ENCODE results near the gene C2orf68. TPM values are rescaled to one million over a fixed set of nuclear protein-coding genes. Genes with fewer than 3 reads are reported as not detected.
A peak's percentile ranks its signal among the peaks of the same experiment; 100 is the strongest.
"Not testable (repeated sequence)": the region's sequence is repeated elsewhere in the genome, so short reads cannot be mapped to it uniquely, and the experiment has no call there.

C2orf68 gene
- polyA plus RNA-seq, 3 donors, result 24.2 to 32.9 (median 30.7) TPM

DNA sequence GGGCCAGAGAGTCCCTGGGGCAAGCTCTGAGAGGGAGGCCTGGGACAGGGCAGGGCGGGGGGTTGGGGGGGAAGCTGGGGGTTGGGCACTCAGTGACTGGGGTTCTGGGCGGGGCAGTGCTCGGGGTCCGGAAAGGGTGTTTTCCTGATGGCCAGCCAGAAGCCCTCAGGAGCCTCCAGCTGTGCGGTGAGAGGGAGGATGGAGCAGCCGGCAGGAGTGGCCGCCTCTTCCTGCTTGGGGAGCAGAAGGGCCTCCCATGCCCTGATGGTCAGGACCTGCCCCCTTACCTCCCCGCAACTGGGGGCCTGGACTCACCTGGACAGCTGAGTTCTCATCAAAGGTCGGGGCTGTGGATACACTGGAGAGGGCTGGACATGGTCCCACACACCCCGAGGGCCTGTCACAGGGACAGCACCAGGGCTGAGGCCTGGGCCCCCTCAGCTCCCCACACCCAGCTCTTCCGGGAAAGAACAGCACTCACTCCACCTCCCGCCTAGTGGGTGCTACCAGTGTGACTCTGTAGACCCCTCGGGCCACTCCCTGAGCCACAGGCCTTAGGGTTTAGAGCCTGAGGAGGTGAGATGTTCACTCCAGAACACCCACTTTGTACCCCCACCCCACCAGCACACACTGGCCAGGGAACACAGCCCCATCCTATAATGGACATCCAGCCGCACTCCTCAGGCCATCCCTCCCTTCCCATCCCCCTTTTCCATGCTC, 49.4 kb upstream of the C2orf68 start:
- Mint-ChIP-seq H3K27ac (peak overlapping the region in 1 of 7 donors; percentile 77), H3K36me3 (peaks cover 25 to 40% of the 10 kb centered on the region in 2 donors), H3K4me1 (peaks cover 13% of the 10 kb centered on the region), H3K27me3 (ENCODE audit: low read depth in 3 of 3) (no peaks in the 10 kb centered on the region), H3K9me3 (peaks cover 0 to 2% (median 0%) of the 10 kb centered on the region in 7 donors), H3K4me3 (no peak overlapping the region)
- Histone ChIP-seq H3K27ac (ENCODE audit: low read depth in 1 of 2, low read length in 2 of 2) (no peak overlapping the region), H3K9ac (ENCODE audit: insufficient read depth, low read length, poor library complexity, severe bottlenecking) (peak overlapping the region; percentile 27), H3K4me1 (ENCODE audit: control insufficient read depth in 1 of 2, insufficient read depth in 2 of 2, low read length in 2 of 2) (peaks cover 7 to 12% of the 10 kb centered on the region in 2 donors), H3K4me3 (replicated peaks in 1 of 3; ENCODE audit: low read depth in 2 of 3, low read length in 3 of 3) (no peak overlapping the region), H3K79me2 (ENCODE audit: insufficient read depth, low read length) (no peaks in the 10 kb centered on the region), H3K9me3 (replicated peaks in 1 of 2; ENCODE audit: control insufficient read depth in 1 of 2, insufficient read depth in 1 of 2, low read length in 2 of 2) (no peaks in the 10 kb centered on the region), H2AFZ (ENCODE audit: insufficient read depth, low read depth, low read length, poor library complexity, severe bottlenecking) (no peak overlapping the region), H3K27me3 (ENCODE audit: control insufficient read depth in 2 of 2, insufficient read depth in 2 of 2, low read length in 2 of 2) (no peaks in the 10 kb centered on the region), H4K20me1 (ENCODE audit: insufficient read depth, low read length) (no peaks in the 10 kb centered on the region), H3K36me3 (replicated peaks in 1 of 2; ENCODE audit: control insufficient read depth in 1 of 2, insufficient read depth in 2 of 2, low read length in 2 of 2) (peaks cover 14 to 17% of the 10 kb centered on the region in 2 donors), H3K4me2 (replicated peaks; ENCODE audit: extremely low read depth, low read length, poor library complexity, severe bottlenecking) (no peak overlapping the region)
- TF ChIP-seq, protein P1, sequence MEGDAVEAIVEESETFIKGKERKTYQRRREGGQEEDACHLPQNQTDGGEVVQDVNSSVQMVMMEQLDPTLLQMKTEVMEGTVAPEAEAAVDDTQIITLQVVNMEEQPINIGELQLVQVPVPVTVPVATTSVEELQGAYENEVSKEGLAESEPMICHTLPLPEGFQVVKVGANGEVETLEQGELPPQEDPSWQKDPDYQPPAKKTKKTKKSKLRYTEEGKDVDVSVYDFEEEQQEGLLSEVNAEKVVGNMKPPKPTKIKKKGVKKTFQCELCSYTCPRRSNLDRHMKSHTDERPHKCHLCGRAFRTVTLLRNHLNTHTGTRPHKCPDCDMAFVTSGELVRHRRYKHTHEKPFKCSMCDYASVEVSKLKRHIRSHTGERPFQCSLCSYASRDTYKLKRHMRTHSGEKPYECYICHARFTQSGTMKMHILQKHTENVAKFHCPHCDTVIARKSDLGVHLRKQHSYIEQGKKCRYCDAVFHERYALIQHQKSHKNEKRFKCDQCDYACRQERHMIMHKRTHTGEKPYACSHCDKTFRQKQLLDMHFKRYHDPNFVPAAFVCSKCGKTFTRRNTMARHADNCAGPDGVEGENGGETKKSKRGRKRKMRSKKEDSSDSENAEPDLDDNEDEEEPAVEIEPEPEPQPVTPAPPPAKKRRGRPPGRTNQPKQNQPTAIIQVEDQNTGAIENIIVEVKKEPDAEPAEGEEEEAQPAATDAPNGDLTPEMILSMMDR (IDR thresholded peaks at IDR 0.05), result no peak
- intact Hi-C loops (cut with micrococcal nuclease), result no loop called here
- 58% methylated on average over 11 of the region's 14 CpGs for WGBS (ENCODE audit: insufficient coverage)
- DNase-seq, result no peak

DNA sequence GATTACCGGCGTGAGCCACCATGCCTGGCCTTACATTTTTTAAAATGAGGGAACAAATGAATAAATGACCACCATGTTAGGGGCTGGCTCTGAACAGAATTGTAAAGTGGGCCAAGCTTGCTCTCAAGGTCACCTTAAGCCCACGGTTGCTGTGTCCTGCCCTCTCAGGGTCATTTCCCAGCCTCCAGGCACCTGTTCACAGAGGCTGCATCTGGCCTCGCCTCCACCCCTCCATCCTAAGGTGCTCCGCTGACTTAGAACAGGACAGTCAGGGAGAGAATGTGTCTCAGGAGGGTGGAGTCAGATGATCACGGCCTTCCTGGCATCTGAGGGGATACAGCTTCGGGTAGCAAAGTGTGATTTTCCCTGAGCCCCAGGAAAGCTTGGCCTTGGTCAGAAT, 48.9 kb upstream of the C2orf68 start:
- Histone ChIP-seq H3K4me1 (ENCODE audit: control insufficient read depth in 1 of 2, insufficient read depth in 2 of 2, low read length in 2 of 2) (peaks cover 2 to 7% of the 10 kb centered on the region in 2 donors), H3K4me2 (replicated peaks; ENCODE audit: extremely low read depth, low read length, poor library complexity, severe bottlenecking) (no peak overlapping the region), H3K27me3 (ENCODE audit: control insufficient read depth in 2 of 2, insufficient read depth in 2 of 2, low read length in 2 of 2) (no peaks in the 10 kb centered on the region), H3K9ac (ENCODE audit: insufficient read depth, low read length, poor library complexity, severe bottlenecking) (no peak overlapping the region), H3K4me3 (replicated peaks in 1 of 3; ENCODE audit: low read depth in 2 of 3, low read length in 3 of 3) (no peak overlapping the region), H2AFZ (ENCODE audit: insufficient read depth, low read depth, low read length, poor library complexity, severe bottlenecking) (no peak overlapping the region), H3K27ac (ENCODE audit: low read depth in 1 of 2, low read length in 2 of 2) (no peak overlapping the region), H3K79me2 (ENCODE audit: insufficient read depth, low read length) (no peaks in the 10 kb centered on the region), H3K9me3 (replicated peaks in 1 of 2; ENCODE audit: control insufficient read depth in 1 of 2, insufficient read depth in 1 of 2, low read length in 2 of 2) (no peaks in the 10 kb centered on the region), H4K20me1 (ENCODE audit: insufficient read depth, low read length) (no peaks in the 10 kb centered on the region), H3K36me3 (replicated peaks in 1 of 2; ENCODE audit: control insufficient read depth in 1 of 2, insufficient read depth in 2 of 2, low read length in 2 of 2) (peaks cover 20 to 23% of the 10 kb centered on the region in 2 donors)
- Mint-ChIP-seq H3K36me3 (peaks cover 31 to 45% of the 10 kb centered on the region in 2 donors), H3K4me1 (peaks cover 7% of the 10 kb centered on the region), H3K9me3 (peaks cover 0 to 2% (median 0%) of the 10 kb centered on the region in 7 donors), H3K4me3 (no peak overlapping the region), H3K27ac (no peak overlapping the region), H3K27me3 (ENCODE audit: low read depth in 3 of 3) (no peaks in the 10 kb centered on the region)
- intact Hi-C loops (cut with micrococcal nuclease), result no loop called here
- DNase-seq, result no peak
- 82% methylated on average over 3 of the region's 7 CpGs for WGBS (ENCODE audit: insufficient coverage)
- TF ChIP-seq, protein P1 (IDR thresholded peaks at IDR 0.05), result no peak

DNA sequence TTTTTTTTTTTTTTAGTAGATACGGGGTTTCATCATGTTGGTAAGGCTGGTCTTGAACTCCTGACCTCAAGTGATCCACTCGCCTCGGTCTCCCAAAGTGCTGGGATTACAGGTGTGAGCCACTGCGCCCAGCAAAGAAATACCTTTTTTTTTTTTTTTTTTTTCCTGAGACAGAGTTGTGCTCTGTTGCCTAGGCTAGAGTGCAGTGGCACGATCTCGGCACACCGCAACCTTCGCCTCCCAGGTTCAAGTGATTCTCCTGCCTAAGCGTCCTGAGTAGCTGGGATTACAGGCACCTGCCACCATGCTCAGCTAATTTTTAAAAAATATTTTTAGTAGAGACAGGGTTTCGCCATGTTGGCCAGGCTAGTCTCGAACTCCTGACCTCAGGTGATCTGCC, 48.4 kb upstream of the C2orf68 start:
- WGBS (ENCODE audit: insufficient coverage), result 100% methylated on average over 5 of the region's 11 CpGs
- H3K79me2 ChIP-seq (ENCODE audit: insufficient read depth, low read length); intact Hi-C loops (cut with micrococcal nuclease); H3K27me3 Mint-ChIP-seq (ENCODE audit: low read depth in 3 of 3); H3K4me1 ChIP-seq (ENCODE audit: control insufficient read depth in 1 of 2, insufficient read depth in 2 of 2, low read length in 2 of 2); H3K27me3 ChIP-seq (ENCODE audit: control insufficient read depth in 2 of 2, insufficient read depth in 2 of 2, low read length in 2 of 2); H4K20me1 ChIP-seq (ENCODE audit: insufficient read depth, low read length); H3K4me1 Mint-ChIP-seq; H3K9me3 Mint-ChIP-seq; H3K9ac ChIP-seq (ENCODE audit: insufficient read depth, low read length, poor library complexity, severe bottlenecking); DNase-seq; H3K4me3 ChIP-seq (replicated peaks in 1 of 3; ENCODE audit: low read depth in 2 of 3, low read length in 3 of 3); H2AFZ ChIP-seq (ENCODE audit: insufficient read depth, low read depth, low read length, poor library complexity, severe bottlenecking); H3K4me3 Mint-ChIP-seq; H3K27ac Mint-ChIP-seq; H3K9me3 ChIP-seq (replicated peaks in 1 of 2; ENCODE audit: control insufficient read depth in 1 of 2, insufficient read depth in 1 of 2, low read length in 2 of 2); H3K4me2 ChIP-seq (replicated peaks; ENCODE audit: extremely low read depth, low read length, poor library complexity, severe bottlenecking); H3K27ac ChIP-seq (ENCODE audit: low read depth in 1 of 2, low read length in 2 of 2): not testable (repeated sequence)
- peaks cover 32 to 45% of the 10 kb centered on the region in 2 donors for H3K36me3 Mint-ChIP-seq
- H3K36me3 ChIP-seq (replicated peaks in 1 of 2; ENCODE audit: control insufficient read depth in 1 of 2, insufficient read depth in 2 of 2, low read length in 2 of 2), result peaks cover 21 to 27% of the 10 kb centered on the region in 2 donors

All from CD14-positive monocyte (primary cell).